GM18502 (cell line): Measurements from ENCODE around the gene MBTD1.
"Not testable (repeated sequence)": the region's sequence is repeated elsewhere in the genome, so short reads cannot be mapped to it uniquely, and the experiment has no call there.

ENCODE experiments used
- ATAC-seq: cut with Tn5 transposase; IDR thresholded peaks from one replicate; pipeline ENCODE4 v1.9.1; 2021; ENCODE audit warnings: mild to moderate bottlenecking; ENCODE audit not compliant: unreplicated experiment, poor library complexity

Gene MBTD1

GRCh38 chr17:51256101-51256500, 3.7 kb downstream of the MBTD1 start:
- ATAC-seq = no peak

GRCh38 chr17:51255673-51256072, 4.2 kb downstream of the MBTD1 start:
- no peak for ATAC-seq

- ATAC-seq = no peak
Observed at GRCh38 chr17:51251010-51251409, 8.8 kb downstream of the MBTD1 start.

- no peak for ATAC-seq
Observed at GRCh38 chr17:51250314-51250840, 9.5 kb downstream of the MBTD1 start.

GRCh38 chr17:51245535-51245934, 14.3 kb downstream of the MBTD1 start:
- ATAC-seq = no peak

- no peak for ATAC-seq
Observed at GRCh38 chr17:51244041-51244440, 15.8 kb downstream of the MBTD1 start.

- no peak for ATAC-seq
Observed at GRCh38 chr17:51240275-51240674, 19.6 kb downstream of the MBTD1 start.

GRCh38 chr17:51238255-51238887, 21.5 kb downstream of the MBTD1 start:
- peak; percentile 81 for ATAC-seq

GRCh38 chr17:51234162-51234561, 25.7 kb downstream of the MBTD1 start:
- ATAC-seq = no peak

- no peak for ATAC-seq
Observed at GRCh38 chr17:51231999-51232398, 27.9 kb downstream of the MBTD1 start.

GRCh38 chr17:51230306-51230705, 29.5 kb downstream of the MBTD1 start:
- ATAC-seq = peak; percentile 63

GRCh38 chr17:51229889-51230288, 30.0 kb downstream of the MBTD1 start:
- no peak for ATAC-seq

- no peak for ATAC-seq
Observed at GRCh38 chr17:51228161-51228560, 31.7 kb downstream of the MBTD1 start.

- not testable (repeated sequence) for ATAC-seq
Observed at GRCh38 chr17:51225523-51225922, 34.3 kb downstream of the MBTD1 start.

- no peak for ATAC-seq
Observed at GRCh38 chr17:51224402-51225262, 35.2 kb downstream of the MBTD1 start.

GRCh38 chr17:51221322-51221721, 38.5 kb downstream of the MBTD1 start:
- ATAC-seq = no peak

- no peak for ATAC-seq
Observed at GRCh38 chr17:51217946-51218345, 41.9 kb downstream of the MBTD1 start.

GRCh38 chr17:51214920-51215319, 44.9 kb downstream of the MBTD1 start:
- no peak for ATAC-seq

- ATAC-seq = no peak
Observed at GRCh38 chr17:51203838-51204237, 56.0 kb downstream of the MBTD1 start.

GRCh38 chr17:51200846-51201245, 59.0 kb downstream of the MBTD1 start:
- no peak for ATAC-seq

- no peak for ATAC-seq
Observed at GRCh38 chr17:51200295-51200694, 59.6 kb downstream of the MBTD1 start.
